ENCODE results near the gene PTPRG.

DNA sequence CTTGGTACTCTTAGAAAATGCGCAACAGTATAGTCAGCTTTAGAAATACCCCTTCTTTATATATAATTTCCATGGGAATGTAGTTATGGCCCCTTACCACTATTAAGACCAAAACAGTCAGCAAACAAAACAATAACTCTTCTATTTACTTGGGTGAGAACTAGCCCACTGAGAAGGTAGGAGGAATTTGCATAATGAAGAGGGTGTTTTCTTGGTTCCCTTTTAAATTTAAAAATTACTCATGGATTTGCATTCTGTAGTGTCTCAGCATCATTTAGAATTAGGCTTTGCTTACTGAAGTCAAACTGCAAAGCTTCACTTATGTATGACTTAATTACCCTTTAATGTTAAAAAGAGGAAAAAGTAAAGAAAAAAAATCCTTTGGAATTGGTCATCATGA lies 350.8 kb downstream of the PTPRG start:
- TF ChIP-seq, protein P1, sequence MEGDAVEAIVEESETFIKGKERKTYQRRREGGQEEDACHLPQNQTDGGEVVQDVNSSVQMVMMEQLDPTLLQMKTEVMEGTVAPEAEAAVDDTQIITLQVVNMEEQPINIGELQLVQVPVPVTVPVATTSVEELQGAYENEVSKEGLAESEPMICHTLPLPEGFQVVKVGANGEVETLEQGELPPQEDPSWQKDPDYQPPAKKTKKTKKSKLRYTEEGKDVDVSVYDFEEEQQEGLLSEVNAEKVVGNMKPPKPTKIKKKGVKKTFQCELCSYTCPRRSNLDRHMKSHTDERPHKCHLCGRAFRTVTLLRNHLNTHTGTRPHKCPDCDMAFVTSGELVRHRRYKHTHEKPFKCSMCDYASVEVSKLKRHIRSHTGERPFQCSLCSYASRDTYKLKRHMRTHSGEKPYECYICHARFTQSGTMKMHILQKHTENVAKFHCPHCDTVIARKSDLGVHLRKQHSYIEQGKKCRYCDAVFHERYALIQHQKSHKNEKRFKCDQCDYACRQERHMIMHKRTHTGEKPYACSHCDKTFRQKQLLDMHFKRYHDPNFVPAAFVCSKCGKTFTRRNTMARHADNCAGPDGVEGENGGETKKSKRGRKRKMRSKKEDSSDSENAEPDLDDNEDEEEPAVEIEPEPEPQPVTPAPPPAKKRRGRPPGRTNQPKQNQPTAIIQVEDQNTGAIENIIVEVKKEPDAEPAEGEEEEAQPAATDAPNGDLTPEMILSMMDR (IDR thresholded peaks at IDR 0.05; ENCODE audit: low read depth, low read length, poor library complexity, severe bottlenecking), result no peak
- TF ChIP-seq EZH2phosphoT487 (IDR thresholded peaks at IDR 0.05; ENCODE audit: borderline replicate concordance, low read length), result no peak

All from DOHH2 (cell line).